Measurements from ENCODE around the gene INTS11.

Gene INTS11

DNA sequence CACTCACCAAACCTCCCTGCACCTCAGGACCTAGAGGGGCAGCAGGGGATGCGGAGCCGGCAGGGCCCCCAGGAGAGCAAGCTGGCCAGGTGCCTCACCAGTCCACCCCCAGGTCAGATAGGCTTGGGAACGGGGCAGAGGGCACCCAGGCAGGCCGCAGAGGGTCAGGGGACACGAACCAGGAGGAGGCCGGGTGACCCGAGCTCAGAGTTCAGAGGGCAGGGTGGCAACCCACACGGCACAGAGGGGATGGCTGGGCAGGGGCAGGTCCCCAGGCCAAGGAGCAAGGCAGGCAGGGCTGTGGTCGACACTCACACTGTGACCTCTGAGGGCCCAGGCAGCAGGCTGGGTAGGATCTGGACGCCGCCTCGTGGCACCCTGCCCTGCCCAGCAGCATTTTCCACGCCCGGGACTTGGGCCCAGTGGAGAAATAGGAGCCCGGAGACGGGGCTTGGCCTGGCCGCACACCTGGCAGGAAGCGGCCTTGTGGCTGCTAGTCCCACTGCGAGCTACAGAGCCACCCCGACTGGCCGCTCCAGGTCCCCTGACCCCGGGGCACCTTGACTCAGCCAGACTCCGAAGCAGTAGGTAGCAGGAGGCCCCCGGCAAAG lies 19.5 kb upstream of the INTS11 start:
- no peak for DNase-seq

DNA sequence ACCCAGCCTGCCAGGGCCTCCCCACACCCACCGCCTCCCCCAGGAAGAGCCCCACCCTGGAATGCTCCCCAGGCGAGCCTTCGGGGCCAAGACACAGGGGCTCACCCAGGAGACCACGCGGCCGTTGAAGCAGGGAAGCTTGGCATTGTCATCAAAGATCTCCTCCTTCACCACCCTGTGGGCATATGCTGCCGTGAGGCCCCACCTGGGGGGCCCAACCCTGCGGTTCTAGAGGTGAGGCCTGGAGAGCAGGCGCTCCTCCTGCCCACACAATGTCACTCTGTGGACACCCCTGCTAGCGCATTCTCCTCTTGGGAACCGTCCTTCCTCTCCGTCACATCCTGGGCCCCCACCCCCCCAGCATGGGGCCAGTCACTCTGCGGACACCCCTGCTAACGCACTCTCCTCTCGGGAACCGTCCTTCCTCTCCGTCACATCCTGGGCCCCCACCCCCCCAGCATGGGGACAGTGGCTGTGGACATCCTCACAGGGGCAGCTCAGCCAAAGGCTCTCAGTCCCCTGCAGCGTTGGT lies 18.2 kb upstream of the INTS11 start:
- no peak for DNase-seq

DNA sequence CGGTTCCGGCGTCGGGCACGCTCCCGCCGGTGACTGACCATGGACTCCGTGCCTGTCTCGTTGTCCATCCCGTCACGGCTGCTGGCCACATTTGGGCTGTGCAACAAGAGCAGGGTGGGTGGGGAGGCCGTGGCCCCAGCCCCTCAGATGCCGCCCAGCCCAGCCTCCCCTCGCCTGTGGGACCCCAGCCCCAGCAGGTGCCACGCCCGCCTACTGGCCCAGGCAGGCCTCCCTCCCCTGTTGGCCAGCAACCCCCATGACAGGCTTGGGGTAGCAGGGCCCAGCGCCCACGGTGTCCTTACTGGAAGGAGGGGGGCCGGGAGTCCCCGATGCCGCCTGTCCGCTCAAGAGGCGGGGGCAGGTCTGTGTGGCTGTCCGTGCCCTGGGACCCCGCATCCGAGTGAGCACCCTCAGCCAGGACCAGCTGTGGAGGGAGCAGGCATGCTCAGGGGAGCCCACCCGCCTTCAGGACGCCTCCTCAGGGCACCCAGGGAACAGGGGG lies 17.7 kb upstream of the INTS11 start:
- DNase-seq: no peak

DNA sequence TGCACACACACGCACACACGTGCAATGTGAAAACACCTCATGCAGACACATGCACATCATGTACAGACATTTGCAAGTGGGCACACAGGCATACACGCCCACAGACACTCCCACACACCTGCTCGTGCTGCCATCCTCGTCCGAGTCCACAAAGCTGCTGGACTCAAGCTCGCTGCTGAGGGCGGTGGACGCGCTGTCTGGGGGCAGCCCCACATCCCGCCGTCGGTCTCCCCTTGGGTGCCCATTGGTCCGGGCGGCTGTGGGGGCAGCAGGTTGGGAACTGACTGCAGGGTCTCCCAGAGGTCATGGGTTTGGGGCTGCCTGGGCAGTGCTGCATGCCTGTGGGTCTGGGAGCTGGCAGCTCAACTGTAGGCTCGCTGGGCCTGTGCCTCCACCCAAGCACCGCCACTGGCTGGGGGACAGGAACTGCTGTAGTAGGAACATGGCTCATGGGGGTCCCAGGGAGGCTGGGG lies 17.1 kb upstream of the INTS11 start:
- DNase-seq: no peak

DNA sequence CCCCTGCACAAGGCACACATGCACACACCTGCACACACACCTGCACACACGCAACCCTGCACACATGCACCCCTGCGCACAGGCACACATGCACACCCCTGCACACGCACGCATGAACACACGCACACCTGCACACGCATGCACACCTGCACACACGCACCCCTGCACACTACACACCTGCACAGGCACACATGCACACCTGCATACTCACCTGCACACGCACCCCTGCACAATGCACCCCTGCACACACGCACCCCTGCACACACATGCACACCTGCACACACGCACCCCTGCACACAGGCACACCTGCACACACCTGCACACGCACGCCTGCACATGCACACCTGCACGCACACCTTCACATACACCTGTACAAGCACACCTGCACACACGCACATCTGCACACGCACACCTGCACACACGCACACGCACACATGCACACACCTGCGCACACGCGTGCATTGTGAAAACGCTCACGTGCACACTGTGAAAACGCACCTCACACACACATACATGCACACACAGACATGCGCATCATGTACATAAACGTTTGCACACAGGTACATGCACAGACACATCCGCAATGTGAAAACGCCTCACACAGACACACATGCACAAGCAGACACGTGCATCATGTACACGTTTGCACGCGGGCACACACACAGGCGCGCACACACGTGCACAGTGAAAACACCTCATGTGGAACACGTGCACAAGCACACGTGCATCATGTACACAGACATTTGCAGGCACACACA lies 16.5 kb upstream of the INTS11 start:
- DNase-seq: no peak

DNA sequence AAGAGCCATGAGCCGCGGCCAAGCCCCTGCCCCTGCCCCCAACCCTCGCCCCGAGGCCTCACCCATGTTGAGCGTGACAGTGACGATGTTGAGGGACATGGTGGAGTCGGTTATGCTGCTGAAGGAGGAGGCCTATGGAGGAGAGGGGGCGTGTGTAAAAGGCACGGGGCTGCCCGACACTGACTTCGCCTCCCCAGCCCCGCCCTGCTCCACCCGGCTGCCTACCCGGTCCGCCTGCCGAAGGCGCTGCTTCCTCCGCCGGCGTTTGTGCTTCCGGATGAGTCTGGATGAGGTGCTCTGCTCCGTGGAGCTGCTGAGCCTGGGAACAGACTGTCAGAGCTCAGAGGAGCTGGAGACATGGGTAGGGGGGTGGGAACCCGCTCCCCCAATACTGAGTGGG lies 15.7 kb upstream of the INTS11 start:
- DNase-seq: no peak

DNA sequence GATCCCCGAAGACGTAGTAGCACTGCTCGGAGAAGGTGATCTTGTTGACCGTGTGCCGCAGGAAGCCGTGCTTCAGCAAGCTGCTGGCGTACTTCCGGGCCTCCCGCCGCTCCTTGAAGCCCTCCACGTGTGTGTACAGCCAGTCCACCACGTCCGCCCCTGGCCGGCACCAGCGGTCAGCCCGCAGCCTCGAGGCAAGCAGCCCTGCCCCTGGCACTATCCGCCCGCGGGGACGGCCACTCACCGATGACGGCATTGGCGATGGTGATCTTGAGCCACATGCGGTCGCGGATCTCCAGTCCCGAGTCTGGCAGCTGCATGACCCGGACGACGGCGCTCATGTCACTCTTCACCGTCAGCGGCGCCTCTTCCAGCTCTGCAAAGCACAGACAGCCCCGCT lies 13.8 kb upstream of the INTS11 start:
- DNase-seq: no peak

DNA sequence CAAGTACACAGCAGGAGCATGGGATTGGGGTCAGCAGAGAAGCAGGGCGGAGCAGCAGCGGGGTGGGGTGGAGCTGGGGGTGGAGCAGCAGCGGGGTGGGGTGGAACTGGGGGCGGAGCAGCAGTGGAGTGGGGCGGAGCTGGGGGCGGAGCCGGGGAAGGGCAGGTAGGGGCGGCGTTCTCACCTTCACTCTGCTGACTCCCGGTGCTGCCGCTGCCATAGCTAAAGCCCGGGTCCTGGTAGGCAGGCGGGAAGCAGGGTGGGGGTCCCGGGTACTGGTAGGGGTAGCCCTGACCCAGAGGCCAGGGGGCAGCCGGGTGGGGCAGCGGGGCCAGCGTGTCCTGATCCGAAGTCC lies 13.3 kb upstream of the INTS11 start:
- peak; percentile 46 for DNase-seq

DNA sequence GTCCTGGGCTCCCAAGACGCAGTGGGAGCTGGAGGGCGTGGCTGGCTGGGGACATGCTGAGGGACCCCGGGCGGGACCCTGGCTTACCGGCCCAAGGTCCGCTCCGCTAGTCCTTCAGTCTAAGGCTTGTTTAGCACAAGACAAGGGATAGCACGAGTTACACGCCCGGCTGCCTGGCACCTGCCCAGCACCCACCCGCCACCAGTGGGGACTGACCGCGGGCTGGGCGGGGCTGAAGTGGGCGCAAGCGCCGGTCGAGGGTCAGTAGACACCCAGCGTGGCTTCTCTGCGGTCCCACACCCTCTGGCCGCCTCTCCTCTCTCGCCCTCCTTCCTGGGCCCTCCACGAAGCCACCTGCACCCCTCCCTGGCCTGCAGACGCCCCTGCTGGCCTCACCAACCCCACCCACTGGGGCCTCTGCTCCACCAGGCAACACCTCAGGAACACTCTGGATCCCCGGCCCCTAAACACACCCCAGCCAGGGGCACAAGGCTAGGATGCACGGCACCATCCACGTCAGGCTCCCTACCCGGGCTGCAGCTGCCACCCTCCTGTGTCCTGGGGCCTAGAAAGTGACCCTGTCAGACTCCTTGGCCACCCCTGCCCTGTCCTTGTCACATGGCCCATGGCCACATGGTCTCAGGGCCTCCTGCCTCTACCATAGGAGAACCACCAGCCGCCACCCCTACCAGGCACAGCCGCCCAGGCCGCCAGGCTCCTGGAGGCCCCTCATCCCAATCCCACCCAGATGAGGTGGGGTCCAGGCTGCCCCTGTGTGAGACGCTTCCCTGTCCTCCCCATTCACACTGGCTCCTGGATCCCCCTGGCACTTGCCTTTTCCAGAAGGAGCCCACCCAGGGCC lies 12.7 kb upstream of the INTS11 start:
- DNase-seq: no peak

DNA sequence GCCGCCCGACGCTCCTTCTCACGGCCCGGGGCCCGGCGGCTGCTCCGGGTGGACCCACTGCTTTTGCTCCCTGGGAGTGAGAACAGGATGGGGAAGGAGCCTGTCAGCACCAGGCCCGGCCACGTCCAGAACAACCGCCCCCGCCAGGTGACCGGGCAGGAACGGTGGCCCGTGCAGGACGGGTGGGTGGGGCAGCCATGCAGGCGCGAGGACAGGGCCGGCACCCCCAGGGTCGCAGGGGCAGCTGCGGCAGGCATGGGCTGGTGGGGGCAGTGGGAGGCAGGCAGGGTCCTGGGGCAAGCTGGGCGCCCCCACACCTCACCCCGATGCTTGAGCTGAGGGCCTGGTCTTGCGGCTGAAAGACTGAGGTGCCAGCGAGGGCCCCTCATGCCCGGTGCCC lies 12.0 kb upstream of the INTS11 start:
- no peak for DNase-seq

DNA sequence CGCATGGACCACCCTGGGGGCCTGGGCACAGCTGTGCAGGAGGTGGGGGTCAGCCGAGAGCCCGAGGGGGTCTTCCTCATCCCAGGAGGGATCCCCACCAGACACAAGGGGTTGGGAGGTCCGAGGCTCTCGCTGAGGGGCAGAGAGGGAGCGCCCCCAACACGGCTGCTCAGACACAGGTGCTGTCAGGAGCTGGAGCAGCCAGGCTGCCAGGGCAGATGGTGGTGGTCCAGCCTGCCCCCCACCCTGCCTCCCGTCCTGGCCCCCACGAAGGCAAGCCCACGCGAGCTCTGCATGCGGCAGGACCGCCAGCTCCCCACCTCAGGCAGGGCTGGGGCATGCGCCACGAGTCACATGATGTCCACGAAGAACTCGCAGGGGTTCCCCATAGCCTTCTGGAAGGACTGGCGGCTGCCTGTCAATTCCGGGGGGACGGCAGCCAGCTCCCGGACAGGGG lies 11.4 kb upstream of the INTS11 start:
- no peak for DNase-seq

DNA sequence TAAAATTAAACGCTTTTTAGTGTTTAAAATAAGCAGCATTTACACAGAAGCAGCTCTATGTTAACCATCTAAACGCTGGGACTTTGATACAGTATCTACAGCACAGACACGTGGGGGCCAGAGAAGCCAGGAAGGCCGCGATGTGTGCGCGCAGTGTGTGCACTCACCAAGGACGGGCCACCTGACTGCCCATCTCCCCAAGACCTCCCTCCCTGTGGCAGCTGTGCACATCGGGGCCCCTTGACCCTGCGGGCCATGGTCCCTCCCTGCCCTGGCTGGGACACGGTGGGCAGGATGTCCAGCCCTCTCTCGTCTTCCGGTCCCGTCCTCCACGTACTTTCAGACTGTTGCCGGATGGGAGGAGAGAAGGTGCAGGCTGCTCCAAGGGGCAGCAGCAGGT lies 10.8 kb upstream of the INTS11 start:
- no peak for DNase-seq

DNA sequence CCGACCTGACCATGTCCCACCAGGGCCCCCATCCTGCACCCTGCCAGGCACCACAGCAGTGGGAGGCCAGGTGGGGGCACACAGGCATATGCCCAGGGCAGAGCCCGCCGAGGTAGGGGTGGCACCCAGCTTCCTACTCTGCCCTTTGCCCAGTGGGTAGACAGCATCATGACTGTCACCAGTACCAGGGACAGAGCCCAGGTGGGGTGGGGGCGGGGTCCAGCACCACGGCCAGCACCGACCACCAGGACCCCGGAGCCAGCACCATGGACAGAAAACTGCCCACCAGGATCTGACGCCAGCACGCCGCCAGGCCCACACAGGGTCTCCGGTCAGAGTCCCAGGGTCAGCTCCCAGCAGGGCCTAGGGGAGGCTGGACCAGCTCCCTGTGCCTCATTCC lies 10.4 kb upstream of the INTS11 start:
- DNase-seq: no peak

DNA sequence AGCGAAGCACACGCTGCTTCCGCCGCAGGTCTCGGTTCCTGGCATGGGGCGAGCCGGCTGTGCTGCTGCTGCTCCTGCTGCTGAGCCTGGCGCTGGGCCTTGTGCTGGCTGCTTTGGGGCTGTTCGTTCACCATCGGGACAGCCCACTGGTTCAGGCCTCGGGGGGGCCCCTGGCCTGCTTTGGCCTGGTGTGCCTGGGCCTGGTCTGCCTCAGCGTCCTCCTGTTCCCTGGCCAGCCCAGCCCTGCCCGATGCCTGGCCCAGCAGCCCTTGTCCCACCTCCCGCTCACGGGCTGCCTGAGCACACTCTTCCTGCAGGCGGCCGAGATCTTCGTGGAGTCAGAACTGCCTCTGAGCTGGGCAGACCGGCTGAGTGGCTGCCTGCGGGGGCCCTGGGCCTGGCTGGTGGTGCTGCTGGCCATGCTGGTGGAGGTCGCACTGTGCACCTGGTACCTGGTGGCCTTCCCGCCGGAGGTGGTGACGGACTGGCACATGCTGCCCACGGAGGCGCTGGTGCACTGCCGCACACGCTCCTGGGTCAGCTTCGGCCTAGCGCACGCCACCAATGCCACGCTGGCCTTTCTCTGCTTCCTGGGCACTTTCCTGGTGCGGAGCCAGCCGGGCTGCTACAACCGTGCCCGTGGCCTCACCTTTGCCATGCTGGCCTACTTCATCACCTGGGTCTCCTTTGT lies 9.2 kb upstream of the INTS11 start:
- no peak for DNase-seq

DNA sequence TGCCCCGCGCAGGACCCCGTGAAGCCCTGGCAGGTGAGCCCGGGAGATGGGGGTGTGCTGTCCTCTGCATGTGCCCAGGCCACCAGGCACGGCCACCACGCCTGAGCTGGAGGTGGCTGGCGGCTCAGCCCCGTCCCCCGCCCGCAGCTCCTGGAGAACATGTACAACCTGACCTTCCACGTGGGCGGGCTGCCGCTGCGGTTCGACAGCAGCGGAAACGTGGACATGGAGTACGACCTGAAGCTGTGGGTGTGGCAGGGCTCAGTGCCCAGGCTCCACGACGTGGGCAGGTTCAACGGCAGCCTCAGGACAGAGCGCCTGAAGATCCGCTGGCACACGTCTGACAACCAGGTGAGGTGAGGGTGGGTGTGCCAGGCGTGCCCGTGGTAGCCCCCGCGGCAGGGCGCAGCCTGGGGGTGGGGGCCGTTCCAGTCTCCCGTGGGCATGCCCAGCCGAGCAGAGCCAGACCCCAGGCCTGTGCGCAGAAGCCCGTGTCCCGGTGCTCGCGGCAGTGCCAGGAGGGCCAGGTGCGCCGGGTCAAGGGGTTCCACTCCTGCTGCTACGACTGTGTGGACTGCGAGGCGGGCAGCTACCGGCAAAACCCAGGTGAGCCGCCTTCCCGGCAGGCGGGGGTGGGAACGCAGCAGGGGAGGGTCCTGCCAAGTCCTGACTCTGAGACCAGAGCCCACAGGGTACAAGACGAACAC lies 8.5 kb upstream of the INTS11 start:
- no peak for DNase-seq

DNA sequence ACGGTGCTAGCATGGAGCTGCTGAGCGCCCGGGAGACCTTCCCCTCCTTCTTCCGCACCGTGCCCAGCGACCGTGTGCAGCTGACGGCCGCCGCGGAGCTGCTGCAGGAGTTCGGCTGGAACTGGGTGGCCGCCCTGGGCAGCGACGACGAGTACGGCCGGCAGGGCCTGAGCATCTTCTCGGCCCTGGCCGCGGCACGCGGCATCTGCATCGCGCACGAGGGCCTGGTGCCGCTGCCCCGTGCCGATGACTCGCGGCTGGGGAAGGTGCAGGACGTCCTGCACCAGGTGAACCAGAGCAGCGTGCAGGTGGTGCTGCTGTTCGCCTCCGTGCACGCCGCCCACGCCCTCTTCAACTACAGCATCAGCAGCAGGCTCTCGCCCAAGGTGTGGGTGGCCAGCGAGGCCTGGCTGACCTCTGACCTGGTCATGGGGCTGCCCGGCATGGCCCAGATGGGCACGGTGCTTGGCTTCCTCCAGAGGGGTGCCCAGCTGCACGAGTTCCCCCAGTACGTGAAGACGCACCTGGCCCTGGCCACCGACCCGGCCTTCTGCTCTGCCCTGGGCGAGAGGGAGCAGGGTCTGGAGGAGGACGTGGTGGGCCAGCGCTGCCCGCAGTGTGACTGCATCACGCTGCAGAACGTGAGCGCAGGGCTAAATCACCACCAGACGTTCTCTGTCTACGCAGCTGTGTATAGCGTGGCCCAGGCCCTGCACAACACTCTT lies 7.7 kb upstream of the INTS11 start:
- DNase-seq: no peak

DNA sequence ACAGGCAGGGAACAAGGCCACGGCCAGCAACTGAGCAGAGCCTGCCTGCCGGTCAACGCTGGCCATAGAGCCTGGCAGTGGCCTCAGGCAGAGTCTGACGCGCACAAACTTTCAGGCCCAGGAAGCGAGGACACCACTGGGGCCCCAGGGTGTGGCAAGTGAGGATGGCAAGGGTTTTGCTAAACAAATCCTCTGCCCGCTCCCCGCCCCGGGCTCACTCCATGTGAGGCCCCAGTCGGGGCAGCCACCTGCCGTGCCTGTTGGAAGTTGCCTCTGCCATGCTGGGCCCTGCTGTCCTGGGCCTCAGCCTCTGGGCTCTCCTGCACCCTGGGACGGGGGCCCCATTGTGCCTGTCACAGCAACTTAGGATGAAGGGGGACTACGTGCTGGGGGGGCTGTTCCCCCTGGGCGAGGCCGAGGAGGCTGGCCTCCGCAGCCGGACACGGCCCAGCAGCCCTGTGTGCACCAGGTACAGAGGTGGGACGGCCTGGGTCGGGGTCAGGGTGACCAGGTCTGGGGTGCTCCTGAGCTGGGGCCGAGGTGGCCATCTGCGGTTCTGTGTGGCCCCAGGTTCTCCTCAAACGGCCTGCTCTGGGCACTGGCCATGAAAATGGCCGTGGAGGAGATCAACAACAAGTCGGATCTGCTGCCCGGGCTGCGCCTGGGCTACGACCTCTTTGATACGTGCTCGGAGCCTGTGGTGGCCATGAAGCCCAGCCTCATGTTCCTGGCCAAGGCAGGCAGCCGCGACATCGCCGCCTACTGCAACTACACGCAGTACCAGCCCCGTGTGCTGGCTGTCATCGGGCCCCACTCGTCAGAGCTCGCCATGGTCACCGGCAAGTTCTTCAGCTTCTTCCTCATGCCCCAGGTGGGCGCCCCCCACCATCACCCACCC lies 6.9 kb upstream of the INTS11 start, which contains the start of gene TAS1R3:
TAS1R3 (plus strand) TSS at position 213 of the 898 bp plus-strand sequence; CDS start at position 279, 66 bp downstream.
- no peak for DNase-seq

DNA sequence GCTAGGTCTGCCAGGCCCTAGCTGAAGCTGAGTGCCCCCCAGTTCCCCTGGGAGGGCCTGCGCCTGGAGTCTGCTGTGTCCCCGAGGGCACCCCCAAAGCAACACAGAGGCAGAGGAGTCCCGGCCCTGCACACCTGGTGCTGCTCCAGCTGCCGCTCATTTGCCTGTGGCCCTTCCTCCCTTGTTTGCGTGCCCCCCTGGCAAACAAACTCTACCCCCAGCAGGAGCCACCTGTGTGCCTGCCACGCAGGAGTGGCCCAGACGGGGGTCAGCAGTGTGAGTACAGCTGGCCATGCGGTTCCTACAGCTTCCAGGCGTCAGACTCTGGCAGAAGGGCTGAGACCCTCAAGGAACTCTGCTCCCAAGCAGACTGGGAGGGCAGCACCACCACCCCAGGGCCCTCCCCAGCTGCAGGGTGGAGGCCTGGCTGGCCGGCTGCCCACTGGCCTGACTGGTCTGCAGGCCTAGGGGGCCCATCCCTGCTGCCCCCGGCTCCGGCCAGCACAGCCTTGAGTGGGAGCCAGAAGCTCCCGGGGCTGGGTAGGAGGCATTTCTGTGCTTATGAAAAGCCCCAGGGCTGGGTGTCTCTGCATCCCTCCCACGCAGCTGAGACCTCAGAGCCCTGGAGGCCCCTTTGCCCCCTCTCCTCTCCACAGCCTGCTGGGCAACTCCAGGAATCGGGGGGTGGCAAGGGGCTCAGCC lies 6.1 kb upstream of the INTS11 start:
- DNase-seq: no peak
